CD4-positive, alpha-beta T cell (primary cell): Measurements from ENCODE around the gene UBC. TPM values are rescaled to one million over a fixed set of nuclear protein-coding genes. Genes with fewer than 3 reads are reported as not detected.

ENCODE experiments used
- ATAC-seq: fragments of 200-7000 bp; cut with Tn5 transposase; one replicate; pipeline ENCODE4 v1.10.0; 2022; ENCODE audit warnings: mild to moderate bottlenecking; ENCODE audit not compliant: poor library complexity
- CTCF ChIA-PET: fragments of 350-600 bp; sonication (Branson Sonifier 250); formaldehyde crosslinking; loops from one replicate; lab custom pipeline; 2021; ENCODE audit warnings: antibody characterized with exemption, inconsistent platforms; lab: Charles Lee
- POLR2A ChIA-PET: fragments of 350-600 bp; sonication (Branson Sonifier 250); formaldehyde crosslinking; loops from one replicate; lab custom pipeline; 2021; ENCODE audit warnings: antibody characterized with exemption, inconsistent platforms; lab: Charles Lee
- DNase-seq, 14 experiments: peaks; one replicate each; pipeline ENCODE4 v3.0.0-alpha.2; 2013 to 2020; ENCODE audit warnings: mixed read lengths in 2 of 14
- H3K27ac ChIP-seq, 2 donors: one replicate each; pipeline versions ENCODE4 v1.5.1 to v1.7.0; 2013; ENCODE audit warnings: low read length in 2 of 2, low read depth in 1 of 2, mild to moderate bottlenecking in 1 of 2
- H3K27me3 ChIP-seq, 2 experiments: 1 replicate in 1 of 2; 2 replicates in 1 of 2; pipeline versions ENCODE4 v1.6.1 to v1.7.0; 2013; ENCODE audit warnings: low read length in 2 of 2, control low read depth in 1 of 2, mild to moderate bottlenecking in 1 of 2, moderate library complexity in 1 of 2; ENCODE audit not compliant: insufficient read depth in 2 of 2, control insufficient read depth in 1 of 2
- H3K36me3 ChIP-seq: one replicate; pipeline ENCODE4 v1.6.1; 2013; ENCODE audit warnings: low read length, control low read depth; ENCODE audit not compliant: insufficient read depth
- H3K4me1 ChIP-seq: one replicate; pipeline ENCODE4 v1.6.1; 2013; ENCODE audit warnings: low read length, control low read depth; ENCODE audit not compliant: insufficient read depth
- H3K4me3 ChIP-seq: one replicate; pipeline ENCODE4 v1.5.1; 2013; ENCODE audit warnings: mild to moderate bottlenecking, low read length, moderate library complexity
- H3K9me3 ChIP-seq, 2 experiments: 1 replicate in 1 of 2; 2 replicates in 1 of 2; pipeline versions ENCODE4 v1.6.1 to v1.7.0; 2013; ENCODE audit warnings: low read length in 2 of 2, mild to moderate bottlenecking in 2 of 2, control low read depth in 1 of 2, moderate library complexity in 1 of 2; ENCODE audit not compliant: control insufficient read depth in 1 of 2, insufficient read depth in 1 of 2
- H3K27ac Mint-ChIP-seq: one replicate; pipeline ENCODE4 v1.8.0; 2020; ENCODE audit warnings: mixed read lengths
- H3K27me3 Mint-ChIP-seq: one replicate; pipeline ENCODE4 v1.8.0; 2021; ENCODE audit warnings: mixed read lengths
- H3K36me3 Mint-ChIP-seq: one replicate; pipeline ENCODE4 v1.8.0; 2021; ENCODE audit warnings: low read depth, mixed read lengths
- H3K4me1 Mint-ChIP-seq: one replicate; pipeline ENCODE4 v1.8.0; 2021; ENCODE audit warnings: low read depth, mixed read lengths
- H3K4me3 Mint-ChIP-seq: one replicate; pipeline ENCODE4 v1.8.0; 2020; ENCODE audit warnings: mild to moderate bottlenecking, mixed read lengths
- H3K9me3 Mint-ChIP-seq: one replicate; pipeline ENCODE4 v1.8.0; 2020; ENCODE audit warnings: mixed read lengths
- CTCF ChIP-seq: fragments of 200-600 bp; IDR thresholded peaks from one replicate; pipeline ENCODE4 v1.8.0; 2022; ENCODE audit warnings: antibody characterized with exemption, mild to moderate bottlenecking
- intact Hi-C, 2 experiments: fragments of 100-400 bp; cut with DNase I in 1 of 2; cut with micrococcal nuclease in 1 of 2; formaldehyde crosslinking; loops; one replicate each; pipeline versions ENCODE4 v1.15.1 to v1.9.0; 2023 to 2025; cut with DNase I, micrococcal nuclease
- total RNA-seq, 174 experiments: library from RNA in 2 of 174; stranded (reverse) in 2 of 174; gene quantifications; one replicate each; pipeline ENCODE4 v1.2.3 and lab custom pipeline; 2021 to 2026

The UBC gene
- total RNA-seq, 2 experiments from 2014 or later, result 1,389 to 1,410 TPM

GRCh38 chr12:124940143-124940392, 25.6 kb upstream of the UBC start:
- ChIA-PET CTCF (interaction anchor here (0.6 to 8.3 kb wide), 15 partner anchors 8 to 109 kb away, joined by 3 to 213 read pairs (median 5); partner anchors contain the start of genes BRI3BP and UBC), POLR2A (interaction anchor here (0.6 to 9.8 kb wide), 9 partner anchors 9 to 144 kb away, joined by 3 to 538 read pairs (median 11); partner anchors contain the start of genes BRI3BP and UBC)
- Histone ChIP-seq H3K4me3 (peak overlapping the region; percentile 70), H3K4me1 (peaks cover 28% of the 10 kb centered on the region), H3K27ac (peak overlapping the region in 1 of 2 donors; percentile 61), H3K36me3 (peaks cover 3% of the 10 kb centered on the region), H3K27me3 (no peaks in the 10 kb centered on the region), H3K9me3 (no peaks in the 10 kb centered on the region)
- DNase-seq, result no peak
- no peak overlapping the region for H3K4me3 Mint-ChIP-seq
- peaks cover 5% of the 10 kb centered on the region for H3K4me1 Mint-ChIP-seq
- H3K27ac Mint-ChIP-seq, result no peak overlapping the region
- intact Hi-C loops, result loop anchor here (1.0 to 5.0 kb wide), 4 partner anchors 26 to 78 kb away; partner anchors contain the start of genes DHX37 (in 1 of the 2), SCARB1 (in 1 of the 2) and UBC (in 1 of the 2)
- H3K9me3 Mint-ChIP-seq, result no peaks in the 10 kb centered on the region
- no peak for ATAC-seq
- H3K36me3 Mint-ChIP-seq, result peaks cover 8% of the 10 kb centered on the region
- no peak for TF ChIP-seq CTCF
- no peaks in the 10 kb centered on the region for H3K27me3 Mint-ChIP-seq

GRCh38 chr12:124939421-124940142, 25.1 kb upstream of the UBC start:
- no peaks in the 10 kb centered on the region for H3K9me3 ChIP-seq
- intact Hi-C loops, result loop anchor here (1.0 to 5.0 kb wide), 6 partner anchors 11 to 77 kb away; partner anchors contain the start of genes UBC (in 2 of the 2), DHX37 (in 1 of the 2) and SCARB1 (in 1 of the 2)
- TF ChIP-seq CTCF, result no peak
- H3K4me3 ChIP-seq, result peak overlapping the region; percentile 70
- H3K27me3 ChIP-seq, result no peaks in the 10 kb centered on the region
- peaks cover 28% of the 10 kb centered on the region for H3K4me1 ChIP-seq
- ATAC-seq (peak; percentile 66), DNase-seq (peak; percentile 75 to 92 (median 86))
- Mint-ChIP-seq H3K4me1 (peaks cover 5% of the 10 kb centered on the region), H3K4me3 (no peak overlapping the region), H3K27me3 (no peaks in the 10 kb centered on the region), H3K36me3 (peaks cover 4% of the 10 kb centered on the region), H3K9me3 (no peaks in the 10 kb centered on the region), H3K27ac (no peak overlapping the region)
- CTCF ChIA-PET, result interaction anchor here (0.9 to 8.3 kb wide), 9 partner anchors 12 to 109 kb away, joined by 3 to 213 read pairs (median 16); partner anchors contain the start of gene UBC
- peaks cover 3% of the 10 kb centered on the region for H3K36me3 ChIP-seq
- H3K27ac ChIP-seq, result peak overlapping the region; percentile 61 to 74
- POLR2A ChIA-PET, result interaction anchor here (1.1 to 9.8 kb wide), 7 partner anchors 8 to 54 kb away, joined by 3 to 538 read pairs (median 57); partner anchors contain the start of genes BRI3BP and UBC

GRCh38 chr12:124939079-124939420, 24.6 kb upstream of the UBC start:
- ChIA-PET POLR2A (interaction anchor here (0.6 to 9.8 kb wide), 7 partner anchors 12 to 125 kb away, joined by 3 to 538 read pairs (median 57); partner anchors contain the start of genes BRI3BP and UBC), CTCF (interaction anchor here (0.9 to 8.3 kb wide), 5 partner anchors 16 to 41 kb away, joined by 4 to 213 read pairs (median 32); partner anchors contain the start of gene UBC)
- Histone ChIP-seq H3K27ac (peak overlapping the region; percentile 61 to 74), H3K4me3 (peak overlapping the region; percentile 70), H3K4me1 (peaks cover 28% of the 10 kb centered on the region), H3K27me3 (no peaks in the 10 kb centered on the region), H3K9me3 (no peaks in the 10 kb centered on the region), H3K36me3 (peaks cover 3% of the 10 kb centered on the region)
- peak; percentile 58 for ATAC-seq
- Mint-ChIP-seq H3K4me1 (peaks cover 5% of the 10 kb centered on the region), H3K36me3 (peaks cover 4% of the 10 kb centered on the region), H3K4me3 (no peak overlapping the region), H3K27me3 (no peaks in the 10 kb centered on the region), H3K9me3 (no peaks in the 10 kb centered on the region), H3K27ac (no peak overlapping the region)
- peak; percentile 74 for TF ChIP-seq CTCF
- peak; percentile 34 to 87 (median 50) for DNase-seq
- intact Hi-C loops, result loop anchor here (1.0 kb wide), 3 partner anchors 11 to 25 kb away; partner anchors contain the start of gene UBC (in 1 of the 2)
